ENCODE data around the gene SPRYD4.

The SPRYD4 gene

DNA sequence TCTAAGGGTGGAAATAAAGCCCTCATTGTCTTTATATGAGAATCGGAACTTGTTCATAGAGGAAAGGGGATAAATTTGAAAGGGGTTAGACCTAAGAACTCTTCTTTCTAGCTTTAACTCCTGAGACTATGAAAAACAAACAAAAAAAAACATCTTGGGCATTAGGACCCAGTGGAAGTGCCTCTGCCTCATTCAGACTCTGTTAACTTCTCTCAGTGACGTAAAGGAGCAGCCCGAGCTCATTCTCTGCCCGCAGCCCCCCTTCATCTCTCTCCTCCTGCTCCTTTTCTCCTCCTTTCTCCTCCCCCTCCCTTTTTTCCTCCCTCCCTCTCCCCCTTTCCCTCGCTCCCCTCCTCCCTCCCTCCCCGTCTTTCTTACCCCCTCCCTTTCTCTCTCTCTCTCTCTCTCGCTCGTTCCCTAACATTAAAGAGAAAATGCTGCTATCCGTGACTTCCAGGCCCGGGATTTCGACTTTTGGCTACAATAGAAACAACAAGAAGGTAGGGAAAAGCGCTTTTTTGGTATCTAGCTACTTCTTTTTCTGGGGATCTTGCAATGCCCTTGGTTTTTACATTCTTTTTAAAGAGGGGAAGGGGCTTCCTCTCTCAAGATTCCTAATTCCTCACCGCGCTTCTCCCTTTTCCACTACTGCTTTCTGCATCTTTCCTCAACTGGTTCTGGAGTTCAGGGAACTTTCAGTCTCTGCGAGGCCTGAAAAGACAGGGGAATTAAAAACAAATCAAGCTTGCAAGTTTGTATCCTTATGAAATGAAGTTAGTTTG lies 53.4 kb downstream of the SPRYD4 start, which contains the start of gene RBMS2:
Gene RBMS2, plus strand, starts transcription at position 231 of the 782 bp plus-strand sequence. Its CDS starts 204 bp downstream, at position 435.
- DNase-seq = peak in 2 of 5 experiments; percentile 53 to 67

DNA sequence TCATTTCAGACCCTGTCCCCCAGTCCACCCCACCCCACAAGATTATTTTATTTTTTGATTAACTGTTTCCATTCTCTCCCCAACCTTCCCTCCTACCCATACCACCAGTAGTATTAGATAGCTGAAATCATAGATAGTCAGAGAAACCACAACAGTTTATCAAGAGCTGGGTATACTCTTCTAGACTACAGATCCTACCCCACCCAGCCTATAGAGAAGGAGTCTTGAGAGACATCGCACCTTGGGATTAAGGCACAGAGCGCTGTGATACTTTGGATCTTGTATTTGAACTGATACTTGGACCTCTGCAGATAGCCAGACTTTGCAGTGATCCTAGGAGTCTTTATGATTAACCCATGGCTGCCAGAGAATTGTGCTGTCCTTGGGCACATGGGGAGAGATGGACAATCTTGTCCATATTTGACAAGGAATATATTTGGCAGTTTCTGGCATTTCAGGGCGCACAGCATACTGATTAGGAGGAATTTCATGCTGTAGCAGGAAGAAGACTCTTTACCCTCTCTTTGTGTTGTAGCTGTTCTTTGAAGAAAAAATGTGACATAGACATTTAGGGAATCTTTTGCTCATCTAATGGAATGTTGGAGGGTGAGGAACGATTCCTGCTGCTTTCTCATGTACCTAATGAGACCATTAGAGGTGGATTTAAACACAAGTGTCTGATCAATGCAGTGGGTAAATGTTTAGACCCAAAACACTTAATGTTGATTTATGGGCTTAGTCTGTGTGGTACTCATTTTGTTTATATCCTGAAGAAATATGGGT lies 54.2 kb downstream of the SPRYD4 start:
- DNase-seq = no peak

DNA sequence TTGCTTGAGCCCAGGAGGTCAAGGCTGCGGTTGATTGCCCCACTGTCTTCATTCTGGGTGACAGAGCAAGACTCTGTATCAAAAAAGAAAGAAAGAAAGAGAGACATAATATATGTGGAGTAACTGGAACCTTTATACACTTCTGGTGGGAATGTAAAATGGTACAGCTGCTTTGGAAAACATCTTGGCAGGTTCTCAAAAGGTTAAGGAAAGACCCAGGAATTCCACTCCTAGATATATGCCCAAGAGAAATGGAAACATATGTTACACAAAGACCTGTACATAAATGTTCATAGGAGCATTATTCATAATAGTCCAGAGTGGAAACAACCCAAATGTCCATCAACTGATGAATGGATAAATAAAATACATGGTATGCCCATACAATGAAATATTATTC lies 60.5 kb downstream of the SPRYD4 start:
- DNase-seq = no peak
